Measurements from ENCODE around the gene RTBDN. TPM values are rescaled to one million over a fixed set of nuclear protein-coding genes. Genes with fewer than 3 reads are reported as not detected.

The RTBDN gene
- total and polyA plus RNA-seq, 2 experiments from 2014 or later = 4.1 to 4.6 TPM

DNA sequence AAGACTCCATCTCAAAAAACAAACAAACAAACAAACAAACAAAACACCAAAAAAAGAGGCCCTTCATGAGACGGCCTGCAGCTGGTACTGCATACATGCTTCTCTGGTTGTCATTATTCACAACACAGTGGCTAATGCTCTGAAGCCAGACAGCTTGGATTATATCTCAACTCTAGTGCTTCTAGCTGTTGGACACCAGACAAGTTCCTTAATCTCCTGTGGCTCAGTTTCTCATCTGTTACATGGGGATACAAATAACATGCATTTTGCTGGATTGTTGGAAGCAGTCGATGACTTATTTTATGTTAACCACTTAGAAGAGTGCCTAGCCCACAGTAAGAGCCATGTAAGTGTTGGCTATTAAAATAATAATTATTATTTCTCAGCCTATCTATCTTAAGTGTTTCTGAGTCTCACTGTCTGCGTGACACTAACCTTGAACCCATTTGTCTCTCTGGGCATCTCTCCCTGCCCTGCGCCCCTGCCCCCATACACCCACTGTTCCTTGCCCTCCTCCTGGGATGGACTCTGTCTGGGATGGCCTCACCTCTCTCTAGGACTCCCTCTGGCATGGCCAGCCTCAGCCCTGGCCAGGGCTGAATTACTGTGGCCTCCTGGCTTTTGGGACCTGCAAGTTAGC, 46.2 kb downstream of the RTBDN start (continued):
- TF ChIP-seq EZH2phosphoT487 (IDR thresholded peaks at IDR 0.05; ENCODE audit: unreplicated experiment) = no peak
- TF ChIP-seq, protein P1, sequence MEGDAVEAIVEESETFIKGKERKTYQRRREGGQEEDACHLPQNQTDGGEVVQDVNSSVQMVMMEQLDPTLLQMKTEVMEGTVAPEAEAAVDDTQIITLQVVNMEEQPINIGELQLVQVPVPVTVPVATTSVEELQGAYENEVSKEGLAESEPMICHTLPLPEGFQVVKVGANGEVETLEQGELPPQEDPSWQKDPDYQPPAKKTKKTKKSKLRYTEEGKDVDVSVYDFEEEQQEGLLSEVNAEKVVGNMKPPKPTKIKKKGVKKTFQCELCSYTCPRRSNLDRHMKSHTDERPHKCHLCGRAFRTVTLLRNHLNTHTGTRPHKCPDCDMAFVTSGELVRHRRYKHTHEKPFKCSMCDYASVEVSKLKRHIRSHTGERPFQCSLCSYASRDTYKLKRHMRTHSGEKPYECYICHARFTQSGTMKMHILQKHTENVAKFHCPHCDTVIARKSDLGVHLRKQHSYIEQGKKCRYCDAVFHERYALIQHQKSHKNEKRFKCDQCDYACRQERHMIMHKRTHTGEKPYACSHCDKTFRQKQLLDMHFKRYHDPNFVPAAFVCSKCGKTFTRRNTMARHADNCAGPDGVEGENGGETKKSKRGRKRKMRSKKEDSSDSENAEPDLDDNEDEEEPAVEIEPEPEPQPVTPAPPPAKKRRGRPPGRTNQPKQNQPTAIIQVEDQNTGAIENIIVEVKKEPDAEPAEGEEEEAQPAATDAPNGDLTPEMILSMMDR (conservative IDR thresholded peaks at IDR 0.05; ENCODE audit: low read depth in 2 of 2) = no peak
- TF ChIP-seq NANOG (IDR thresholded peaks at IDR 0.05; ENCODE audit: borderline replicate concordance) = no peak
- TF ChIP-seq ZNF331 (CRISPR knock-in tag; IDR thresholded peaks at IDR 0.05; ENCODE audit: low read depth) = no peak
- TF ChIP-seq EZH2 (IDR thresholded peaks at IDR 0.05; ENCODE audit: low read depth, unreplicated experiment) = no peak
- no peak for TF ChIP-seq ZNF114 (CRISPR knock-in tag; IDR thresholded peaks at IDR 0.05)

DNA sequence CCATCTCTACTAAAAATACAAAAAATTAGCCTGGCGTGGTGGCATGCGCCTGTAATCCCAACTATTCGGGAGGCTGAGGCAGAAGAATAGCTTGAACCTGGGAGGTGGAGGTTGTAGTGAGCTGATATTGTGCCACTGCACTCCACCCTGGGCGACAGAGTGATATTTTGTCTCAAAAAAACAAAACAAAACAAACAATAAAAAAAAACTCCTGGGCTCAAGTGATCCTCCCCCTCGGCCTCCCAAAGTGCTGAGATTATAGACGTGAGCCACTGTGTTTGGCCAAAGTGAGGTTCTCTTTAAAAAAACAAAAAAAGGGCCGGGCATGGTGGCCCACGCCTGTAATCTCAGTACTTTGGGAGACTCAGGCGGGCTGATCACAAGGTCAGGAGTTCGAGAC, 46.9 kb downstream of the RTBDN start:
- Histone ChIP-seq H3K9me2 (ENCODE audit: insufficient read depth) (no peaks in the 10 kb centered on the region), H3K27me3 (ENCODE audit: insufficient read depth) (peaks cover 19% of the 10 kb centered on the region), H3K4me3 (no peak overlapping the region), H2AFZ (no peak overlapping the region), H4K20me1 (replicated peaks; ENCODE audit: insufficient read depth) (no peaks in the 10 kb centered on the region), H3K4me2 (no peak overlapping the region), H3F3A (replicated peaks; ENCODE audit: low read depth) (peaks cover 26% of the 10 kb centered on the region; the same call in 1 of the 2 replicates), H3K79me2 (replicated peaks; ENCODE audit: insufficient read depth) (no peaks in the 10 kb centered on the region), H3K4me1 (ENCODE audit: insufficient read depth) (peaks cover 32% of the 10 kb centered on the region), H3K27ac (ENCODE audit: low read depth) (no peak overlapping the region), H3K36me3 (ENCODE audit: insufficient read depth) (no peaks in the 10 kb centered on the region)
- H3K4me3 Mint-ChIP-seq = no peak overlapping the region
- H3K9me3 Mint-ChIP-seq = no peaks in the 10 kb centered on the region; the same call in 2 of the 3 replicates
- no peak overlapping the region for H3K27ac Mint-ChIP-seq
- no peak for ATAC-seq
- H3K27me3 Mint-ChIP-seq (ENCODE audit: insufficient read depth, low read depth, poor library complexity) = peaks cover 29% of the 10 kb centered on the region
- H3K36me3 Mint-ChIP-seq (ENCODE audit: low read depth) = no peaks in the 10 kb centered on the region; the same call in 2 of the 3 replicates
- H3K4me1 Mint-ChIP-seq = peaks cover 27% of the 10 kb centered on the region
- DNase-seq (ENCODE audit: low spot score) = no peak
- TF ChIP-seq CREB1 (CRISPR knock-in tag; IDR thresholded peaks at IDR 0.05; ENCODE audit: low read depth) (no peak), ZNF114 (CRISPR knock-in tag; IDR thresholded peaks at IDR 0.05) (no peak), EZH2 (IDR thresholded peaks at IDR 0.05; ENCODE audit: low read depth, unreplicated experiment) (no peak), POLR2AphosphoS5 (IDR thresholded peaks at IDR 0.05; ENCODE audit: low read depth) (no peak), NANOG (IDR thresholded peaks at IDR 0.05; ENCODE audit: borderline replicate concordance) (no peak), EZH2phosphoT487 (IDR thresholded peaks at IDR 0.05; ENCODE audit: unreplicated experiment) (no peak), STAT1 (IDR thresholded peaks at IDR 0.05; ENCODE audit: unreplicated experiment) (no peak)
- TF ChIP-seq, protein P2, sequence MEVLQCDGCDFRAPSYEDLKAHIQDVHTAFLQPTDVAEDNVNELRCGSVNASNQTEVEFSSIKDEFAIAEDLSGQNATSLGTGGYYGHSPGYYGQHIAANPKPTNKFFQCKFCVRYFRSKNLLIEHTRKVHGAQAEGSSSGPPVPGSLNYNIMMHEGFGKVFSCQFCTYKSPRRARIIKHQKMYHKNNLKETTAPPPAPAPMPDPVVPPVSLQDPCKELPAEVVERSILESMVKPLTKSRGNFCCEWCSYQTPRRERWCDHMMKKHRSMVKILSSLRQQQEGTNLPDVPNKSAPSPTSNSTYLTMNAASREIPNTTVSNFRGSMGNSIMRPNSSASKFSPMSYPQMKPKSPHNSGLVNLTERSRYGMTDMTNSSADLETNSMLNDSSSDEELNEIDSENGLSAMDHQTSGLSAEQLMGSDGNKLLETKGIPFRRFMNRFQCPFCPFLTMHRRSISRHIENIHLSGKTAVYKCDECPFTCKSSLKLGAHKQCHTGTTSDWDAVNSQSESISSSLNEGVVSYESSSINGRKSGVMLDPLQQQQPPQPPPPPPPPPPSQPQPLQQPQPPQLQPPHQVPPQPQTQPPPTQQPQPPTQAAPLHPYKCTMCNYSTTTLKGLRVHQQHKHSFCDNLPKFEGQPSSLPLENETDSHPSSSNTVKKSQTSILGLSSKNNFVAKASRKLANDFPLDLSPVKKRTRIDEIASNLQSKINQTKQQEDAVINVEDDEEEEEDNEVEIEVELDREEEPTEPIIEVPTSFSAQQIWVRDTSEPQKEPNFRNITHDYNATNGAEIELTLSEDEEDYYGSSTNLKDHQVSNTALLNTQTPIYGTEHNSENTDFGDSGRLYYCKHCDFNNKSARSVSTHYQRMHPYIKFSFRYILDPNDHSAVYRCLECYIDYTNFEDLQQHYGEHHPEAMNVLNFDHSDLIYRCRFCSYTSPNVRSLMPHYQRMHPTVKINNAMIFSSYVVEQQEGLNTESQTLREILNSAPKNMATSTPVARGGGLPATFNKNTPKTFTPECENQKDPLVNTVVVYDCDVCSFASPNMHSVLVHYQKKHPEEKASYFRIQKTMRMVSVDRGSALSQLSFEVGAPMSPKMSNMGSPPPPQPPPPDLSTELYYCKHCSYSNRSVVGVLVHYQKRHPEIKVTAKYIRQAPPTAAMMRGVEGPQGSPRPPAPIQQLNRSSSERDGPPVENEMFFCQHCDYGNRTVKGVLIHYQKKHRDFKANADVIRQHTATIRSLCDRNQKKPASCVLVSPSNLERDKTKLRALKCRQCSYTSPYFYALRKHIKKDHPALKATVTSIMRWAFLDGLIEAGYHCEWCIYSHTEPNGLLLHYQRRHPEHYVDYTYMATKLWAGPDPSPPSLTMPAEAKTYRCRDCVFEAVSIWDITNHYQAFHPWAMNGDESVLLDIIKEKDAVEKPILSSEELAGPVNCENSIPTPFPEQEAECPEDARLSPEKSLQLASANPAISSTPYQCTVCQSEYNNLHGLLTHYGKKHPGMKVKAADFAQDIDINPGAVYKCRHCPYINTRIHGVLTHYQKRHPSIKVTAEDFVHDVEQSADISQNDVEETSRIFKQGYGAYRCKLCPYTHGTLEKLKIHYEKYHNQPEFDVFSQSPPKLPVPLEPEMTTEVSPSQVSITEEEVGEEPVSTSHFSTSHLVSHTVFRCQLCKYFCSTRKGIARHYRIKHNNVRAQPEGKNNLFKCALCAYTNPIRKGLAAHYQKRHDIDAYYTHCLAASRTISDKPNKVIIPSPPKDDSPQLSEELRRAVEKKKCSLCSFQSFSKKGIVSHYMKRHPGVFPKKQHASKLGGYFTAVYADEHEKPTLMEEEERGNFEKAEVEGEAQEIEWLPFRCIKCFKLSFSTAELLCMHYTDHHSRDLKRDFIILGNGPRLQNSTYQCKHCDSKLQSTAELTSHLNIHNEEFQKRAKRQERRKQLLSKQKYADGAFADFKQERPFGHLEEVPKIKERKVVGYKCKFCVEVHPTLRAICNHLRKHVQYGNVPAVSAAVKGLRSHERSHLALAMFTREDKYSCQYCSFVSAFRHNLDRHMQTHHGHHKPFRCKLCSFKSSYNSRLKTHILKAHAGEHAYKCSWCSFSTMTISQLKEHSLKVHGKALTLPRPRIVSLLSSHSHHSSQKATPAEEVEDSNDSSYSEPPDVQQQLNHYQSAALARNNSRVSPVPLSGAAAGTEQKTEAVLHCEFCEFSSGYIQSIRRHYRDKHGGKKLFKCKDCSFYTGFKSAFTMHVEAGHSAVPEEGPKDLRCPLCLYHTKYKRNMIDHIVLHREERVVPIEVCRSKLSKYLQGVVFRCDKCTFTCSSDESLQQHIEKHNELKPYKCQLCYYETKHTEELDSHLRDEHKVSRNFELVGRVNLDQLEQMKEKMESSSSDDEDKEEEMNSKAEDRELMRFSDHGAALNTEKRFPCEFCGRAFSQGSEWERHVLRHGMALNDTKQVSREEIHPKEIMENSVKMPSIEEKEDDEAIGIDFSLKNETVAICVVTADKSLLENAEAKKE (CRISPR knock-in tag; IDR thresholded peaks at IDR 0.05) = no peak
- TF ChIP-seq, protein P1 (conservative IDR thresholded peaks at IDR 0.05; ENCODE audit: low read depth in 2 of 2) = no peak

All from GM23338 (cell line).